ENCODE results near the gene STAP1. TPM values are rescaled to one million over a fixed set of nuclear protein-coding genes. Genes with fewer than 3 reads are reported as not detected.
A peak's percentile ranks its signal among the peaks of the same experiment; 100 is the strongest.

The STAP1 gene
- total RNA-seq, 1 experiment from 2014 or later: not detected

- TF ChIP-seq TCF7L2 (IDR thresholded peaks at IDR 0.05; ENCODE audit: borderline replicate concordance, extremely low read depth, insufficient read depth, insufficient read length): no peak
- TF ChIP-seq ZNF274 (IDR thresholded peaks at IDR 0.05; ENCODE audit: low read depth, low read length): no peak
- TF ChIP-seq SIN3A (IDR thresholded peaks at IDR 0.05; ENCODE audit: low read depth): peak; percentile 92
- TF ChIP-seq MAX (IDR thresholded peaks at IDR 0.05): peak; percentile 58
- TF ChIP-seq POLR2AphosphoS5 (IDR thresholded peaks at IDR 0.05; ENCODE audit: low read depth, low read length): peak; percentile 91
- peak; percentile 89 for TF ChIP-seq CBX3 (IDR thresholded peaks at IDR 0.05; ENCODE audit: low read depth)
- no peak for TF ChIP-seq SRF (IDR thresholded peaks at IDR 0.05; ENCODE audit: low read depth)
- TF ChIP-seq SP1 (IDR thresholded peaks at IDR 0.05; ENCODE audit: low read depth): peak; percentile 71
- TF ChIP-seq RAD21 (IDR thresholded peaks at IDR 0.05; ENCODE audit: low read depth): no peak
- TF ChIP-seq ELF1 (IDR thresholded peaks at IDR 0.05; ENCODE audit: borderline replicate concordance, low read depth): peak; percentile 75
- TF ChIP-seq CTCF (IDR thresholded peaks at IDR 0.05 in 2 of 3, conservative IDR thresholded peaks at IDR 0.05 in 1 of 3; ENCODE audit: borderline replicate concordance in 1 of 3, insufficient read depth in 1 of 3, low read depth in 2 of 3, low read length in 2 of 3): no peak
- no peak for TF ChIP-seq EZH2 (IDR thresholded peaks at IDR 0.05)
- TF ChIP-seq FOSL1 (IDR thresholded peaks at IDR 0.05; ENCODE audit: low read depth): no peak
- no peak for TF ChIP-seq CEBPB (IDR thresholded peaks at IDR 0.05; ENCODE audit: low read depth)
- peak; percentile 84 for TF ChIP-seq ZFX (IDR thresholded peaks at IDR 0.05)
- TF ChIP-seq POLR2A (IDR thresholded peaks at IDR 0.05; ENCODE audit: borderline replicate concordance, extremely low read depth, insufficient read depth, insufficient read length): peak; percentile 69
These were observed 13.1 kb upstream of the STAP1 start, which contains the start of gene CENPC (continued) for GRCh38 chr4:67545199-67546003.

Measured in HCT116 (cell line).